ENCODE measurements around the gene FHIT. TPM values are rescaled to one million over a fixed set of nuclear protein-coding genes. Genes with fewer than 3 reads are reported as not detected.

FHIT gene
- polyA plus RNA-seq, 12 donors: 3.8 to 10.9 (median 5.4) TPM; not detected in 2

DNA sequence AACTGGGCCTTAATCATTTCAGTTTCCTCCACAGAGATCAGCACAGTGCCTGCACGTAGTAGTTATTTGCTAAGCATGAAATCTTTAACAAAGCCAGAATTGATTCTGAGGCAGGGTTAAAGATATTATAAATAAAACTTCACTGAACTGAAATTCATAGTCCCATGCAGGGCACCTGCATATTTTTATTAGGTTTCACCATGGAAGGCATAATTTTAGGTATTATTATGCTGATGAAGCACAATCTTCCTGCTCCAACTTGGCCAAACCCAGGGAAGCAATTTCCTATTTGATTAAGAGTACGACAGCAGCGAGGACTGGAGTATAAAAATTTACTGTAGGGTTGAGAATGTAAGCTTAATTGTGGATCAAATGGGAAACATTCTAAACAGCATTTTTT is 1131.0 kb downstream of the FHIT start:
- no peak for DNase-seq

- no peak for DNase-seq
Measured at GRCh38 chr3:60114191-60114590, 1137.1 kb downstream of the FHIT start.

DNA sequence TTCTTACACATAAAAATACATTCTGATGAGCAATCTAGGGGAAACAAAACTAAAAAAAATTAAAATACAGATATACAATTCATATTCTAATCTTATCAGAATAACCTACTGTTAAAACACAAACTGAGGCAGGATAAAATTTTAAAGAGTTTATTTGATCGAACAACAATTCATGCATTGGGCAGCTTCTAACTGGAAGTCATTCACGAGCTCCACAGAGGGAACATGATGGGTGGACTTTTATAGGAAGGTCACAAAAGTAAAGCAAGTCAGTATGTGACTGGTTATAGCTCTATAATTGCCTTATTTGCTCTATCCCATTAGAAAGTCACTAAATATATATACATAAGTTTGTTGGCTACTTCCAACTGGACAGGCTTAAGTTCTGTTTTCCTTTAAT is 1144.0 kb downstream of the FHIT start:
- DNase-seq: no peak

- no peak for DNase-seq
Measured at GRCh38 chr3:60102154-60102553, 1149.1 kb downstream of the FHIT start.

GRCh38 chr3:60101621-60102020 is 1149.6 kb downstream of the FHIT start:
- DNase-seq: no peak

DNA sequence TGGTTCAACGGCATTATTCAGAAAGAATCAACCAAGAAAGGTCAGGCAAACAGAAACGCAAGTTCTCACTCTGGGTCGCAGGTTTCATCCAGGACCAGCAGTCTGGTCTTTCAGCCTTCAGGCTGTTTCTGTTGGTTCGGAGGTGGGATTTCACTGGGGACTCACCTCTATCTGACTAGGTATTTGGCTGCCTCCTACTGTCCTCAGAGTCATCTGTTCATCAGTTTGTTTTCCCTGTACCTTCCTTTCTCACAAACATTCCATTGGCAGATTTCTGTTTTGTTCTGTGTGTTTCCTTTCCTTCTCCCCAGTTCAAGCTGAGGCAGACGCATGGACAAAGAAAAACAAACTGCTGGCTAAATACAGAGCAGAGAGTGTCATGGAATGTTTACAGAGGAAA is 1154.8 kb downstream of the FHIT start:
- no peak for DNase-seq

DNA sequence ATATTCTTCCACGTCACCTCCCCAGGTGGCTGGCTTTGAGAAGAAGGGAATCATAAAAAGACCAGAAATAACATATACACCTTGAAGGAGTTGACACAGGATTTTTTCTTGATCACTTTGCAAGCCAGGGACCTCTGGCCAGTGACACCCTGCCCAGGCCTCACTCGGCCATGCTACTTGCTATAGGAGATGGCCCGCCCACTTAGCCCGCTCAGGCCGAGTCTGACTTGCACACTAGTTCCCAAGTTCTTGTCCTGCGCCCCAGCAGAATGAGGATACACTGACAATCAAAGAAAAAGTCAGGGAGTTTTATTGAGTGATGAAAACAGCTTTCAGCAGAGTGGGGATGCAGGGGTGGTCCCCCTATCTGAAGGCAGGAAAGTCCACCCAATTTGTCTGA is 1155.3 kb downstream of the FHIT start:
- DNase-seq: no peak

- DNase-seq: no peak
Measured at GRCh38 chr3:60095516-60095915, 1155.7 kb downstream of the FHIT start.

DNA sequence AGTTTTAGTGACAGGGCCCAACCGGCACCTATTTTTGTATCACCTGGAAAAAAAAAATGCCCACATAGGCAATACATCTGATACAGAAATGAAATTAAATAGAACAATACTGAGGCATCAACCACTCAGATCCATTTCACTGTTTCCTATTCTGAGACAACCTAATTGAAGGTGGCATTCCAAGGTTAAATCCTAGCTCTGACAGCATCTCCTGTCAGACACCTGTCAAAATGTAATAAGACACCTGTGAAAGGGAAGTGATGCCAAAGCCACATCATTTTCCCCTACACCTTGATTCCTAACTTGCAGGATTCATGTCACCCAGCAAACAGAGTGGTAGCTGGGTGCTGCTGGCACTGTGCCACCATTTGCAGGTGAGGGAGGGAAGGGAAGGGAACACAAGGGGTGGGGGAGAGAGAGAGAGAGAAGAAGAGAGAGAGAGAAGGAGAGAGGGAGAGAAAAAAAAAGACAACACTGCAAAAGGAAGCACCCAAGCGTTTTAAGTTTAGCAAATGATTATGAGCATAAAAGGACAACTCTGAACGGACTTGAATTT is 1156.8 kb downstream of the FHIT start:
- no peak for DNase-seq

DNA sequence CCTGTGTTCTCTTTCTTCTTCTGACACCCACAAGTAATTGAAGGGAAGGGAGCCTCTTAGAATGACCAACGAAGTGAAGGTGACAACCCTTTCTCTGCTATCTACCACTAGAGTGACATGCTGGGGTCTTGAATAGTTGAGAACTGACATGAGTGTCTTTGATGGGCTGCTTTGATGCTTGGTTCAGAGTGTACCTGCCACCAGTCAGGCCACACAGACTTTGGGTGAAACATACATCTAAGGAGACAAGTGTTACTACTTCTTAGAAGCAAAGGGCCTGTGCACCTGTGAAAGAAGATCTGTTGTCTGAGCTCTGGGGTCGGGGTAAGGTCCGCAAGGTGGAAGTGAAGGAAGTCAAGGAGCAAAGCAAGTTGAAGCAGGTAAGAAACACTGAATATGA is 1160.7 kb downstream of the FHIT start:
- no peak for DNase-seq

DNA sequence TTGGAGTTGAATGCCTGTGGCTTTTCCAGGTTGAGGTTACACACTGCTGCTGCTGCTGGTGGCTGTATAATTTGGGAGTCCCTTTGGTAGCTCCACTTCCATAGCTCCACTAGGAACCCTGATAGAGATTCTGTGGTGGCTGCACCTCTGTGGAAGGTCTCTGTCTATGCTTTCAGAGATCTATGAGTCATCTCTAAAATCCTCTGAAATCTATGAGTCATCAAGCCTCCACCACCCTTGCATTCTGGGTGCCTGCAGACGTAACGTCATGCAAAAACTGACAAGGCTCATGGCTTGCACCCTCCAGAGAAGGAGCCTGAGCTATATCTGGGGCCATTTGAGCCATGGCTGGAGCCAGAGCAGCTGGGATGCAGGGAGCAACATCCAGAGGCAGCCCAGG is 1164.4 kb downstream of the FHIT start:
- no peak for DNase-seq

DNA sequence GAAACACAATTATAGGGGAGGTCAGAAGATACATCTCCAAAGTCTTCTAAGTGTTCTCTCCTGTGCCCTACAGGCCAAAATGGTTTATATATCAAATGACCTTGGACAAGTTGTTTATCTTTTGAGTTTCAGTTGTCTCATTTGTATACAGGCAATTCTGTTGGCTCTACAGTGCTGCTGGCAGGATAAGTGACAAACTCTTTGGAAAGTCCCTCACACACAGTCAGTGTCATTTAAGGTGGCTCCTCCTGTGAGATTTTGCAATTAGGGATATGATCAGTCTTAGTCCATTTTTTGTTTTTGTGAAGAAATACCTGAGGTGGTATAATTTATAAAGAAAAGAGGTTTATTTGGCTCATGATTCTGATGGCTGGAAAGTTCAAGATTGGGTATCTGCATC is 1165.6 kb downstream of the FHIT start:
- DNase-seq: no peak

- no peak for DNase-seq
Measured at GRCh38 chr3:60081381-60082095, 1169.7 kb downstream of the FHIT start.

GRCh38 chr3:60080648-60081047 is 1170.6 kb downstream of the FHIT start:
- DNase-seq: no peak

GRCh38 chr3:60079076-60079475 is 1172.2 kb downstream of the FHIT start:
- DNase-seq: no peak

DNA sequence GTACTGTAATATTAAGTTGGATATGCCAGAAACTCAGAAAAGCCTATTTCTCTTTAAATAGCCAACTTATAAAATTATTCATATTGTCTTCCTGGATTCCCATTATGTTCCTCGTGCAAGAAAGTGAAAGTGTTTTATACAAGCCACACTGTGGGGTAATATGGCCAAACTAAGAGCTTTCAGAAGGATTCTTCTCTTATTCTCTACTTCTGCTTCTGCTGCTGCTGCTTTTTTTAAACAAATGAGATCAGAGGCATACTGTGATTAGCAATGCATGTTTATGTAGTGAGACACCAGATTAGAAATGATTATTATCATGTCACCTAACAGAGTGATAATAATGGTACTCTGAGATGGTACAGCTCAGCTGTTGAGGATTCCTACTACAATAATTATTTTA is 1174.9 kb downstream of the FHIT start:
- peak; percentile 5 for DNase-seq

DNA sequence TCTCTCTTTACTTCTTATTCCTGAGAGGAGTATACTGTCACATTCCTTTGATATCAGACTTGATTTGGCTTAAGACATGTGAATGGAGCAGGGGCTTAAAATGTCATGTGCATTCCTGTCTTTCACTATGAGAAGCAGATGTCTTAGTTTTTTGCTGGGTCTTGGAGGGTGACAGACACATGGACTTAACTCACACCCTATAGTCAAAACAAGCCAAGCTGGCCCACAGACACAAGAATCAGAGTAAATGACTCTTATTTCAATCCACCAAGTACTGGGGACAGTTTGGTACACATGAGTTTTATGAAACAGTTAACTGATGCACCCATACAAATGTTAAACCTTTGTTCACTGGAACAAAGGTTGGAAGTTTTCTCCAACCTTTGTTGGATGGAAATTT is 1177.3 kb downstream of the FHIT start:
- no peak for DNase-seq

GRCh38 chr3:60073228-60073627 is 1178.0 kb downstream of the FHIT start:
- DNase-seq: no peak

- DNase-seq: no peak
Measured at GRCh38 chr3:60070366-60070765, 1180.9 kb downstream of the FHIT start.

DNA sequence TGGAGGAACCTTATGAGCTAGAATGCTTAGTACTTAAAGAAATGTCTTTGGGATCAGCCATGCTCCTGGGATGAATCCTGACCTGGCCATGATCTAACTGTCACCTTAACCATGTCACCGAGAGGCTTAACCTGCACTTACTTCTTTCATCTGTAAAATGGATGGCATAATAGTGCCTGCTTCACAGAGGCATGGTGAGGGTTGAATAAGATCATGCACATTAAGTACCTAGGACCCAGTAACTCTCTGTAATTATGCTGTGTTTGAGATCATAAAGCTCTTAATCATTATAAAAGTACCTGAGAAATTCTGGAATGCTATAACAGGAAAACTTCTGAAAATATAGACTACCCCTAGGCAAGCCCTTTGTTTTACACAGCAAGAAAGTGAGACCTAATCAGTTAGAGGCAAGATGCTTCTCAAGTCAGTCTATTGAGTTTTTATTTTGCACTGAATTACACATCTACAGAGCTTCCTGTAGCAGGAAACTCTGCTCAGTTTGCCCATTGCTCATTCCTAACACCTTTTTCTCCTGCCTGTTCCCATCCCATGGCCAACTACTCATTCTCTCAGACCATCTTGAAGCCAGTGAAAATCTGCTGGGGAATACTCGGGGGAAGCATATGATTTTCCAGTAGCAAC is 1185.9 kb downstream of the FHIT start:
- DNase-seq: no peak

GRCh38 chr3:60064210-60065178 is 1186.8 kb downstream of the FHIT start:
- no peak for DNase-seq

DNA sequence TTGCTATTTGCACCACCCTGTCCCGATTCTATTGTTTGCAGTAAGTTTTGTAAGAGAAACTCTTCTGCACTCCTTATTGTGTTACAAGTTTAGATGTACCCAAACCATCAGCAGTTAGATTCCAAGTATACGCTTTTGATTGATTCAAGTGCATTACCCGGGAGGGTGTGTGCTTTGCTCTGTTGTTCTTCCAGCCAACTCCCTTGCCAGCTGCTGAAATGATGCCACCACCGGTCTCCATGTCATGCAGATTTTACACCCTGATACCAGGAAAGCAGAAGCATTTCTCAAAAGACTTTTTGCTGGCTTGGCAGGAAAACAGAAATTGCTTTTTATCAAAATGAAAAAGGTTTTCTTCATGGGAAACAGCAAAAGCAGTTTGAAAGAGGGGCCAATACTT is 1194.8 kb downstream of the FHIT start:
- DNase-seq: peak; percentile 15

Measured in muscle of arm (tissue), 12 donors.